HFF-Myc (cell line): Measurements from ENCODE around the gene KCTD14.
"Not testable (repeated sequence)": the region's sequence is repeated elsewhere in the genome, so short reads cannot be mapped to it uniquely, and the experiment has no call there.

Source experiments
- DNase-seq: peaks from one replicate; pipeline ENCODE4 v3.0.0-alpha.2; 2011; ENCODE audit warnings: low read depth; ENCODE audit errors: extremely low read depth
- H3K4me3 ChIP-seq: replicated peaks from 2 replicates; pipeline ENCODE4 v1.5.1; 2011; ENCODE audit warnings: low read depth, mild to moderate bottlenecking, control low read depth, low read length
- TF ChIP-seq, protein P1 (sequence below): IDR thresholded peaks from 2 replicates; pipeline ENCODE4 v1.5.1; 2012; ENCODE audit warnings: mild to moderate bottlenecking, low read depth, low read length, control low read depth; ENCODE audit errors: missing control alignments

KCTD14 gene

DNA sequence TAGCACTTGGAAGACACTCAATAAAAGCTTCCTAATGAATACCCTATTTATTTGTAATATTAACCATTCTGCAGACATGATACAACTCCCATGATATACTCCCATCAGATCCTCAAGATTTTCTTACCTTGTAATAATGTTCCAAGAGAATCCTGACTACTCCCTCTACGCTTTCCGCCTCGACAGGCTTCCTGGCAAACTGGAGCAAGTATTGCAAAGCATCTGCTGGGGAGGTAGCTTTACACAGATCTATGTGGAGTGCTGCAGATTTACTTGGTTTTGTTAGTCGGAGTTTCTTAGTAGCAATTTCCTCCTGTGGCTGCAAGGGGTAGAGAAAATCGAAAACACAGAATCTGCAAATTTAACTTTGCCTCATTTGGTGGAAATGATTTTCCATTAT, 32.1 kb downstream of the KCTD14 start:
- no peak overlapping the region for H3K4me3 ChIP-seq
- TF ChIP-seq, protein P1, sequence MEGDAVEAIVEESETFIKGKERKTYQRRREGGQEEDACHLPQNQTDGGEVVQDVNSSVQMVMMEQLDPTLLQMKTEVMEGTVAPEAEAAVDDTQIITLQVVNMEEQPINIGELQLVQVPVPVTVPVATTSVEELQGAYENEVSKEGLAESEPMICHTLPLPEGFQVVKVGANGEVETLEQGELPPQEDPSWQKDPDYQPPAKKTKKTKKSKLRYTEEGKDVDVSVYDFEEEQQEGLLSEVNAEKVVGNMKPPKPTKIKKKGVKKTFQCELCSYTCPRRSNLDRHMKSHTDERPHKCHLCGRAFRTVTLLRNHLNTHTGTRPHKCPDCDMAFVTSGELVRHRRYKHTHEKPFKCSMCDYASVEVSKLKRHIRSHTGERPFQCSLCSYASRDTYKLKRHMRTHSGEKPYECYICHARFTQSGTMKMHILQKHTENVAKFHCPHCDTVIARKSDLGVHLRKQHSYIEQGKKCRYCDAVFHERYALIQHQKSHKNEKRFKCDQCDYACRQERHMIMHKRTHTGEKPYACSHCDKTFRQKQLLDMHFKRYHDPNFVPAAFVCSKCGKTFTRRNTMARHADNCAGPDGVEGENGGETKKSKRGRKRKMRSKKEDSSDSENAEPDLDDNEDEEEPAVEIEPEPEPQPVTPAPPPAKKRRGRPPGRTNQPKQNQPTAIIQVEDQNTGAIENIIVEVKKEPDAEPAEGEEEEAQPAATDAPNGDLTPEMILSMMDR = no peak
- DNase-seq = no peak

DNA sequence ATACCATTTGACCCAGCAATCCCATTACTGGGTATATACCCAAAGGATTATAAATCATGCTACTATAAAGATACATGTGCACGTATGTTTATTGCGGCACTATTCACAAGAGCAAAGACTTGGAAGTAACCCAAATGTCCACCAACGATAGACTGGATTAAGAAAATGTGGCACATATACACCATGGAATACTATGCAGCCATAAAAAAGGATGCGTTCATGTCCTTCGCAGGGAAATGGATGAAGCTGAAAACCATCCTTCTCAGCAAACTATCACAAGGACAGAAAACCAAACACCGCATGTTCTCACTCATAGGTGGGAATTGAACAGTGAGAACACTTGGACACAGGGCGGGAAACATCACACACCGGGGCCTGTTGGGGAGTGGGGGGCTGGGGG, 36.6 kb downstream of the KCTD14 start:
- H3K4me3 ChIP-seq, DNase-seq: not testable (repeated sequence)

DNA sequence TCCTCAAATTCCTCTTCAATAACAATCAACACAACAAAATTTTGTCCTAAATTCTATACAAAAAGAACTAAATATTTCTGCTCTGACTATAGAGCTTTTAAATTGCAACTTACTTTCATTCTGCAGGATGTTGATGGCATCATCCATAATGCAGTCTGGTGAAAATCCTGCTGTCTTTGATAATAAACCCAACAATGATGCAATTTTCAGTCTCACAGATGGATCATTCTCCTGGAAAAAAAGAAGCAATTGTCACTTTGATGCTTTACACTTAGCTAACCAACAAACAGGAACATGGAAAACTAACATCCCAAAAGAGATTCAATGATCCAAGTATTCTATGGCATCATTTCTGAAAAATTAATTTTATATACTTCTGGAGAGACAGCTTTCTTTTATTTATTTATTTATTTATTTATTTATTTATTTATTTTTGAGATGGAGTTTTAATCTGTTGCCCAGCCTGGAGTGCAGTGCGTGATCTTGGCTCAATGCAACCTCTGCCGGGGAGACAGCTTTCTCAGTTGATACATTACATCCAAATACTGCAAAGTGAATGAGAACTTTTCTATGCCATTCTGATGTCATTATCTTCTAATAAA, 41.6 kb downstream of the KCTD14 start:
- DNase-seq = no peak
- TF ChIP-seq, protein P1 = no peak
- H3K4me3 ChIP-seq = no peak overlapping the region

DNA sequence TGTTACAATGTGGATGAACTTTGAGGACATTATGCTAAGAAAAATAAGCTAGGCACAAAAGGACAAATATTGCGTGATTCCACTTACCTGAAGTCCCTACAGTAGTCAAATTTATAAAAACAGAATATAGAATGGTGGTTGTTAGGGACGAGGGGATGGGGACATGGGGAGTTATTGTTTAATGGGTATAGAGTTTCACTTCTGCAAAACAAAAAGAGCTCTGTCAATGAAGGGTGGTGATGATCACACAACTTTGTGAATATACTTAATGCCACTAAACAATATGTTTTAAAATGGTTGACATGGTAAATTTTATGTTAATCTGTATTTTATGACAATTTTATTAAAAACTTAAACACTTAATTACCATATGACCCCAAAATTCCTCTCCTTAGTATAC, 54.7 kb downstream of the KCTD14 start:
- TF ChIP-seq, protein P1 = no peak
- DNase-seq = no peak
- no peak overlapping the region for H3K4me3 ChIP-seq

DNA sequence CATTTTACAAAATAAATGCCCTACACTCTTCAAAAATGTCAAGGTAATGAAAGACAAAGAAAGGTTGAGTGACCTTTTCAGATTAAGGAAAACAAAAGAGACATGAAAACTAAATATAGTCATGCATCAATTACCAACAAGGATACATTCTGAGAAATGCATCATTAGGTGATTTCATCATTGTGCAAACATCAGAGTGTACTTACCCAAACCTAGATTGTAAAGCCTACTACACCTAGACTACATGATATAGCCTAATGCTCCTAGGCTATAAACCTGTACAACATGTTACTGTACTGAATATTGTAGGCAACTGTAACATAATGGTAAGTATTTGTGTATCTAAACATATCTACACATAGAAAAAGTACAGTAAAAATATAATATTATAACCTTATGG, 55.3 kb downstream of the KCTD14 start:
- no peak overlapping the region for H3K4me3 ChIP-seq
- TF ChIP-seq, protein P1 = no peak
- no peak for DNase-seq

DNA sequence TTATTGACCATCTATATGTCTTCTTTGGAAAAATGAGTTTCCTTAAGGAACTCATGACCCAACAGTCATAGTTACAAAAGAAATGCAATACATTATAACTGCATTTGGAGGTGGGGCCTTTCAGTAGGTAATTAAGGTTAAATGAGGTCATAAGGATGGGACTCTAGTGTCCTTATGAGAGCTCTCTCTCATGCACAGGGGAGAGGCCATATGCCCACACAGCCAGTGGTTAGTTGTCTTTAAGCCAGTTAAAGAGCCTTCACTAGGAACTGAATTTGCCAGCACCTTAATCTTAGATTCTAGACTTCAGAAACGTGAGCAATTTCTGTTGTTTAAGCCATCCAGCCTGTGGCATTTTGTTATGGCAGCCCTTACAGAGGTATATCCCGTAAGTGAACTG, 56.0 kb downstream of the KCTD14 start:
- no peak for DNase-seq
- H3K4me3 ChIP-seq = no peak overlapping the region
- TF ChIP-seq, protein P1 = no peak

DNA sequence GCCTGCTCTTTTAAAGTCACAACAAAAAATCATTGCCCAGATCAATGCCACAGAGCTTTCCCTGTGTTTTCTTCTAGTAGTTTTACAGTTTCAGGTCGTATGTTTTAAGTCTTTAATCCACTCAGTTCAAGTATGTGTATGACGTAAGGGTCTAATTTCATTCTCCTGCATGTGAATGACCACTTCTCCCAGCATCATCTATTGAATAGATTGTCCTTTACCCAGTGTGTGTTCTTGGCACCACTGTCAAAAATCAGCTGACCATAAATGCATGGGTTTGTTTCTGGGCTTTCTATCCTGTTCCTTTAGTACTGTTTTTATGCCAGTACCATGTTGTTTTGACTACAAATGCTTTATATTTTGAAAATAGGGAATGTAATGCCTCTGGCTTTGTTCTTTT, 56.7 kb downstream of the KCTD14 start:
- H3K4me3 ChIP-seq = no peak overlapping the region
- no peak for DNase-seq
- TF ChIP-seq, protein P1 = no peak
